ENCODE measurements around the gene PLCB2.

Gene PLCB2

DNA sequence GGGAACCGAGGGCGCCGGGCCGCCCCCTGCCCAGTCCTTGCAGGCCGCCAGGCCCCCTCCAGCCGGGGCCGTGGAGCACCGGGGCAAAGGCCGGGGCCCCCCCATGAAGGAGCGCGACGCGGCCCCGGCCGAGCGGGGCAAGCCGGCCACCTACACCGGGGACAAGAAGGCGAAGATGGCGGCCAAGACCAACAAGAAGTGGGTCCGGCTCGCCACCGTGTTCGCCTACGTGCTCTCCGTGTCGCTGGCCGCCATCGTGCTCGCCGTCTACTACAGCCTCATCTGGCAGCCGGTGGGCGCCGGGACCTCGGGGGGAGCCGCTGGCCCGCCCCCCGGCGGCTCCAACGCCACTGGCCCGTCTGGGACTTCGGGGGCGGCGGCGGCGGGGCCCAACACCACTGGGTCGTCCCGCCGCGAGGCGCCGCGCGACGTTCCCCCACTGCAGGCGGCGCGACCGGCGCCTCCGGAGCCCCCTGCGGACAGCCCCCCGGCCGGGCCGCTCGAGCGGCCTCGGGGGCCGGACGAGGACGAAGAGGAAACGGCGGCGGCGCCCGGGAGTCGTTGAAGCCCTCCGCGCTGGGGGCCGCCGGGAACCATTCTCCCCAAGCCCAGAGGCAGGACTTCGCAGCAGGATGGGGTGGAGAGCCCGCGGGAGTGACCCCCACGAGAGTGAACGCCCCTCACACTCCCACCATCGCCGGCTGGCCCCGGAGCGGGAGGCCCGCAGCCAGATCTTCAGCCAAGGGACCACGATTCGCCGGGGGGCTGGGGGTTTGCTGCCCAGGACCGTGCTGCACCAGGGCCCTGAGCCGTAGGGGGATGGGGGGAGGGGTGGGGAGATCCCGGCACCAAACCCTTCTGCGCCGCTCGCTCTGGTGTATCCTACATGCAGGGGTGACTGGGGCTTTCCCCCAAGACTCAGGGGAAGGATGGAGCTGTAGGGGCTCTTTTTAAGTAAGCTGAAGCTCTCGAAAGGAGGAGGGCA lies 16.5 kb upstream of the PLCB2 start:
- no peak for DNase-seq

DNA sequence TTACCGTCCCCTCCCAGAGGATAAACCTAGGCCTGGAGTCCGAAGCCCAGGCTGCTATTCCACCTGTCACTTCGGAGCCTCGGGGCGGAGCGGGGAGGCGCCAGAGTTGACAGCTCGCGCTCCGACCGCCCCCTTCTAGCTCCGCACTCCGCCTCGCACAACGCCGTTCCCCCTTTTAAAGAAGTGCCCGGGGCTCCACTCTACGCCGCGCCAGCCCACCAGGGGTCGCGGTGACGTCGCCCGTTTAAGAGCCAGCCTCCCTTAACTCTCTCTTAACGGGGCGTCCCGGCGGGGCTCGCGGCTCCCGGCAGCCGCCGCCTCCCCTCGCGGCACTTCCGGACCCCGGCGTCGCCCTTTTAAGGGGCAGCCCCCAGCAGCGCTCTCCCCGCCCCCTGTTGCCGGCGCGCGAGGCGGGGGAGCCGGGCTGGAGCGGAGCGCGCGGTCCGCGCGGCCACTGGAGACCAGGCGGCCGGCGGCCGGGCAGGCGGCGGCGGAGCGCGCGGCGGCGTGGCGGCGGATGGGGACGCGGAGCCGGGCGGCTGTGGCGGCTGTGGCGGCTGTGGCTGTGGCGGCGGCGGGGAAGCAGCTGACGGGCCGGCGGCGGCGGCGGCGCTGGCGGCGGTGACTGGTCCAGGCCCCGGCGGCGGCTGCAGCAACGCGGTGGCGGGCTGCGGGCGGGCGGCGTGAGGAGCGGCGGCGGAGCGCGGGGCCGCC lies 15.7 kb upstream of the PLCB2 start, which contains the start of gene INAFM2:
TSS of gene INAFM2 (plus strand) at position 454 of the 714 bp plus-strand sequence. CDS start 364 bp downstream, outside the sequence.
- peak; percentile 96 for DNase-seq

DNA sequence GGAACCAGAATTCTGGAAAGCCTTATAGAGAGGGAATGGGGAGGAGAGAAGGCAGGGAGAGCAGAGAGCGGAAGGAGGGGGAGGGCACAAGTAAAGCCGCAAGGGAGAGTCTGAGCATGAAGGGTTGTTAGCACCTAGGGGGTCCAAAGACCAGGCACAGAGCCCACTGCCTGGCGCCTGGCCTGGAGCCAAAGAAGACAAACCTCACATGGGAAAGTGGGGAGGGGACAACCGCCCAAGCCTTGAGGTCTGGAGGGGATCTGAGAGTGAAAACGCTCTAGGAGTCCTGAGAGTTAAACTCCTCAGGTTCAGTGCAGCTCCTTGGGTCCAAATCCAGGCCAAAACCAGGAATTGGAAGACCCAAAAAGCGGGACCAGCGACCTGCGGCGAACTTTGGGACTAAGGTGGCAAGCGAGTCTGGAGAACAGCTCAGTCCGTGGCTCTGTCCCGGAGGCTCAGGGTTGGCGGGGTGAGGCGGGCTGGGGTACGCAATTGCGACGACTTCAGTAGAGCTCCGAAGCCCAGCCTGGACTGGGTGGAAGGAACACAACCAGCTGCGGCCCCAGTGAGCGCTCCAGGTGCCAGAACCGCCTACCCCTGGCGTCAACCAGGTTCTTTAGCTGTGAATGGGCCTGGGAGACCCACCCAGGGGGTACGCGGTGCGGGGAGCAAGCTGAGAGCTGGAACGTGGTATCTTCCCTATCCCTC lies 14.9 kb upstream of the PLCB2 start:
- DNase-seq, result no peak

DNA sequence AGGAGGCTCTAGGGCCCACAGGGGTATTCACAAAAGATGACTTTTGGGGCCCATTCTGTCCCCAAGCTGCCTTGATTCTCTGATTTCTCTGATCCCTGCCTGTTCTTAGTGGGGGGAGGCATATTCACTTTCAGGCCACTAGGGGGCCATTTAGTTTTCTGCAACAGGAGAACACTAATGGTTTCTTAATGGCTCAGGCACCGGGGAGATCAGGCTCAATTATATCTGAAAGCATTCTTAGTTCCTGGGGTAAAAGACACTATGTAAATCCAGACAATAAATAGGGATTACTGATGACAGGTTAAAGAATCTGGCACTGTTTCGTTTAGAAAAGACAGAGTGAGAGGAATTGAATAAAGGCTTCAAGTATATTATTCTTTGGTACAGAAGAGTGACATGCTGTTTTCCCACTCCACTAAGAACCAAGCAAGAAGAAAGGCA lies 13.2 kb upstream of the PLCB2 start:
- peak; percentile 66 for DNase-seq

DNA sequence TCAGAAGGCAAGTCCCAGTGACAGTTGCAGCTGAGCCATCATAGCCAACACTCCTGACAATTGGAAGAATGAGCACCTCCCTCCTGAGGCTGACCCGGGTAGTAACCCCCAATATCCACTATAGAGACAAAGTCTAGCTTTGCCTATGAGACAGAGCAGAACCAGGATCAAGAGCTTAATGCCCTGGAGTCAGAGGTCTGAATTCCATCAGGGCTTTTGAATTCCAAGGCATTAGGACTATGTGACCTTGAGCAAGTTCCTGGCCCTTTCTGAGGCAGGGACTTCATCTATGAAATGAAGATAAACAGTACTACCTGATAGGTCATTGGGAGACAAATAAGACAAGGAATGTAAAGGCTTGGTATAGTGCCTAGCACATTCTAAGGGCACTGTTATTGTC lies 12.7 kb upstream of the PLCB2 start:
- no peak for DNase-seq

DNA sequence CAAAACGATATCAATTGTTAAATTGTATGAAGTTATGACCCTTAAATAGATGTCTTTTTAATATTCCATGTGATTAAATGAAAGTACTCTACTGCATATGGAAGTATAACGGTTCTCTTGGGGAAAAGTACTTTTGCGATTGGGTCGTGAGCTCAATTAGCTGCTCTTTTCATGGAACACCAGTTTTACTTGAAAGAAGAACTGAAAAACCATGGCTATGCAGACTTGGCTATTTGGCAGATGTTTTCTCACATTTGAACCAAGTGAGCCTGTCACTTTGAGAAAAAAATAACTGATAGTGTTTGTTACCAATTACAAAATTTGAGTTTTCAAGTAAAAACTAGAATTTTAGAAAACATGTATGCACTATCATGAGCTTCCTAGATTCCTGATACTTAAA lies 9.8 kb upstream of the PLCB2 start:
- DNase-seq, result no peak

DNA sequence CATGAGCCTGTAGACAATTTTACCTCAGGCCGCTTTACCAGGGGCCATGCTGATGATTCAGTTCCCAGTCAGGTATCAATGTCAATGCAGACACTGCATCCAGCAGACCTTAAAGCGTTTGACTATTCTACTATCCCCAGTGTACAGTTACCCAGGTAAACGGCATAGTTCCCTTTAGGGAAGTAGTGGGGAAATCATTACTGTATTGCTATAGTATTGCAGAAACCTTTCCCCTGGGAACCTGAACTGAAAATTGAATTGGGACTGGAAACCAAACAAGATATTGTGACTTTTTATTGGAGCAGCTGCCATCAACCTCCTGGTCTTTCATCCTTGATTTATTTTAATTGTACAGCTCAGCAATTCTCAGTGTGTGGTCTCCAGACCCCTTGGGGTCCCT lies 9.2 kb upstream of the PLCB2 start:
- DNase-seq, result no peak

DNA sequence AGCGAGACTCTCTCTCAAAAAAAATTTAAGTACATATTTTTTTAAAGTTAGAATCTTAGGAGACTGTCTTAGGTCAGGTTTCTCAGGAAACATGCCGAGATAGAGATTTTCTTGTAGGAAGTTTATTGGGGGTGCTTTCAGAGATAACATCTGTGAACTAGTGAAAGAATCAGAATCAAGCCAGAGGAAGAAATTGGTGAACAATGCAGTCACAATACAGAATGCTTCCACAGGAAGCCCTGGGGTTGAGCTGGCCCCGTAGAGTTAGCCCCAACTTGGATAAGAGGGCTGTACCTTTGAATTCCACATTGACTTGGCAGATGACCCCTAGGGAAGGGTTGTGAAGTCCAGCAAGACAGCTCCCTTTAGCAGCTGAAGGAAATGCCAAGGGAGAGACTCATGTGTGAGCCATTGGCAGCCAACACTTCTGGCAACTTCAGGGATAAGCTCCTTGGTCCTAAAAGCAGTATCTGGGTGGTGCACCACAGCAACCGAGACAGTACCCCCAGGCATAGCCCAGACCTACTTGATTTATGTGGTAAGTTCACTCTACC lies 7.1 kb upstream of the PLCB2 start:
- peak; percentile 83 for DNase-seq

DNA sequence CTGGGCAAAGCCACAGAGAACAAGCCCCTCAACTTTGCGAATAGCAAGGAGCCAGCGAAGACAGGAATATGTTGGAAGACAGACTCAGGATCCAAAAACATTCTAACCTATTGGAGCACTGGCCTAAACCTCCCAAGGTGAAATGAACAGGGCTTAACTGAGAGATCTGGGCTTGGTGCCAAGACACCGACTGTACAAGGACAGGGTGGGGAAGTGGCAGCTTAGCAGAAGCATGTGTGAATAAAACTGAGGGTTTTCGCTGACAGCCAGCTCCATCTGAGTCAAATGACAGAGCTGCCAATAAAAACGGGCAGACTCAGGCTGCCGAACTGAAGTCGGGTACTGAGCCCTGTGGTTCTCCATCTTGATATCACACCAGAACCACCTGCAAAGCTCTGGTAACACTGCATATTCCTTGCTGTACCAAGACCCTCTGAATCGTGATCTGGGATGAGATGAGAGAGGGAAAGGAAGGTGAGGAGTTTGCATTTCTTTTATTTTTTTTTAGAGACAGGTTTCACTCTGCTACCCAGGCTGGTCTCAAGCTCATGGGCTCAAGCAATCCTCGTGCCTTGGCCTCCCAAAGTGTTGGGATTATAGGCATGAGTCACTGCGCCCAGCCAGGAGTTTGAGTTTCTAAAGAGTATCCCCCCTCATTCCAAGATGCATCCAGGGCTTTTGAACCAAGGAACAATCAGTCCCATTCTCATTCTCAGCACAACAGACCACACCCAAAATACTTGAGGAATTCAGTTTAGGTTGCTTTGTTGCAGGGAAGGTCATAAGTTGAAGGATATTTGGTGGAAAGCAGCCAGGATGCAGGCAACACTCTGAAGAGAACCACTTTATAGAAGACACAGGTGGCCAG lies 6.0 kb upstream of the PLCB2 start:
- peak; percentile 35 for DNase-seq

DNA sequence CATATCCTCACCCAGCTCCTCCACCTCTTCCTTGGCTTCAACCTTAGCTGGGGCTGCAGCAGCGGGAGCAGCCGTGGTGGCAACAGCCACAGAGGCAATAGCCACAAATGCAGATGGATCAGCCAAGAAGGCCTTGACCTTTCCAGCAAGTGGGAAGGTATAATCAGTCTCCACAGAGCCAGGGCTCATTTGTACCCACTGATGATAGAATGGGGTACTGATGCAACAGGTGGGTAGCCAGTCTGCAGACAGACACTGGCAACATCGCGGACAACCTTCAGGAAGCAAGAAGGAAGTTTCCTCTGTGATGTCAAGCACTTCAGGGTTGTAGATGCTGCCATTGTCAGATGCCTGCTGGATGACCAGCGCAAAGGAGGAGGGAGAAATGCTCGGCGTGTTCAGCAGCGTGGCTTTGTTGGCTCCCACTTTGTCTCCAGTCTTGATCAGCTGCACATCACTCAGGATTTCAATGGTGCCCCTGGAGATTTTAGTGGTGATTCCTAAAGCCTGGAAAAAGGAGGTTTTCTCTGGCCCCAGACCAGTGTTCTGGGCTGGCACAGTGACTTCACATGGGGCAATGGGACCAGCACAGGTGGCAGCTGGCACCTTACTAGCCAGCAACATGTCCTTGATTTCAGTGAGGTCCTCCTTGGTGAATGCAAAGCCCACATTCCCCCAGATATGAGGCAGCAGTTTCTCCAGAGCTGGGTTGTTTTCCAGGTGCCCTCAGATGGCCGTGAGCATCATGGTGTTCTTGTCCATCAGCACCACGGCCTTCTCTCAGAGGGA lies 4.8 kb upstream of the PLCB2 start:
- no peak for DNase-seq

DNA sequence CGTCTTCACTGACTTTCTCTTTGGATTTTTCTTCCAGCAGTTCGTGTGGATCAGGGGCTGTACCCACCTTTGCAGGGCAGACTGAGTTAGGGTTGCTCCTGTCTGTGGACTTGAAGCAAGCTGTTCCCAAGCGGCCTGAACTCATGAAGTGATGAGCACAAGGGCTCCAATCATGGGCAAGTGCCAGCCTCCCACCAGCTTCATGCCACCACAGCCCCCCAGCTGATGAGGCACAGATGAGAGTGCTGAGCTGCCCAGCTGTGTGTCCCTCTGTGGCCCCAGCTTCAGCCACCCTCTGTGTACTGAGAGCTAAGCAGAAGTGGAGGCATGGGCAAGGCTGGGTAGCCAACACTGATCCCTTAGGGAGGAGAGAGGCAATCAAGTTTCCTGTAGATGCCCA lies 3.3 kb upstream of the PLCB2 start:
- no peak for DNase-seq

DNA sequence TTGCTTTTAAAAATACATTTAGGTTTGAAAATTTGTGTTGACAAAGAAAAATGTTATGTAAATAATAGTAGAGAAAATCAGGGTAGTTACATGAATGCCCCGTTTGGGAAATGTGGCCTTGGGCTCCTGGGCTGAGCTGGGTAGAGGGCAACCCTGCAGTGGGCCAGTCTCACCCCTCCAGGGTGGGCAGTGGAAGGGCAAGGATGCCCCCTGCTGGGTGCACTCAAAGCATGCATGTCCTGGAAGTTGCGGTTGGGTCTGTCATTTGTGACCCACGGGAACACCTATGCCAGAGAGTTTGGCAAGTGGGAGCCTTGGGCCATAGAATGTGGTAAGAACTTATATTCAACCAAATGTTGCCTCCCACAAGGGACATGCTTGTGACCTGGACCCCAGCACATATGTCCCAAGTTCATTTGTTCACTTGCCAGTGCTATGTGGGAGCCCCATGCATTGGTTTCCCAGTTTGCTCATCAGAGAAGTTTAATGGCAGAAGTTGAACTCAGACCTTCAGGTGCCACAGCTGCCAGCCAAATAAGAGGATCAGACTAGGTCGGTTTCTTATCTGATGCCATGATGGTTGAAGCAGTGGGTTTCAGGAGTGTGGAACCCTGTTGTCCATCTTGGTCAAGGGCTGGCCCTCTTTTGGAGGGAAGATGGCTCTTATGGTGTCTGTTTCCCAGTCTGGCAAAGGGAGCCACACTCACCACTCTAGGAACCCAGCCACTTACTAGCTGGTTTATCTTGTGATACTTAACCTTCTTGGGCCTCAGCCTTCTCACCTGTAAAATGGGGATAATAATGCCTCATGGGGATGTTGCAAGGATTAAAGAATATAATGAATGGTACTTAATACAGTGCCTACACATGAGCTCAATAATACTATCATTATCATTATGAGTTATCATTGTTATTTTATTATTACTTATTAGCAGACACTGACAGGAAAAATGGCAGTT lies 2.5 kb upstream of the PLCB2 start:
- DNase-seq, result peak; percentile 32

DNA sequence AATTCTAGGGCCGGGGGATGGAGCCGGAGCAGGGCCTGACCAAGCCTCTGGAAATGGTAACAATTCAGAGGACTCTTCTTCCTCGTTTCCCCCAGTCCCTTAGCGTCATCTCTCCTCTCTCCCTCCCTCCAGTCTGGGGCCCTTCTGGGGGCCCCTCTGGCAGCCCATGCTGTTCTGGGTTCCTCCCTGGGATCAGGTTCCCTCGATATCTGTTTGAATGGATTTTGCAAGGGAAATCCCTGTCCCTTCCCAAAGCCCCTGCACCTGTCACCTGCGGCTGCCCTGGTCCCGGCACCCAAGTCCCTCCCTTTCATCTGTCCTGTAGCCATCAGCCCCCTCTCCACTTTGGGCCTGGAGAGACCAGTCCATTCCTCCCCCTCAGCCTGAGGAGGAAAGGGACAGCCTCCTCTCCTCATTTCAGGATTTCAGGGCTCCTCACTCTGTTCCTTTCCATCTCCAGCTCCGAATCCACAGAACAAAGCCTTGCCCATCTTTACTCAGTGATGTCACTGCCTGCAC lies 1.7 kb upstream of the PLCB2 start:
- no peak for DNase-seq

DNA sequence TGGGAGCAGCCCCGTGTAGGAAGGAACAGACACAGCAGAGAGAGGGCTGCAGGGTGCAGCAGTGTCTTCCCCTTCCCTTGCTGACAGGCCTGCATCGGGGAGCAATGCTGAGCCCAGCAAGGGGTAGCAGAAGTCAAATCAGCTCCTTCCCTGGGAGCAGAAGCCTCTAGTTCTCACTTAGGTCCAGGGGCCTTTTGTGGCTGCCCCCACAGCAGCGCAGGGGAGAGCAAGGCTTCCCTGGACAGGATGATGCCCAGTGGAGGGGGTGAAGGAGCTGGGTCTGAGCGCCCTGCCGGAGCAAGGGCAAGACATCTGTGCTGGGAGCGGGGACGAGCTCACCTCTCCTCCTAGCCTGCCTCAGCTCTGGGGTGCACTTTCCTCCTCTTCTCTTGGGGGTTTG lies 827 bp downstream of the PLCB2 start:
- no peak for DNase-seq

DNA sequence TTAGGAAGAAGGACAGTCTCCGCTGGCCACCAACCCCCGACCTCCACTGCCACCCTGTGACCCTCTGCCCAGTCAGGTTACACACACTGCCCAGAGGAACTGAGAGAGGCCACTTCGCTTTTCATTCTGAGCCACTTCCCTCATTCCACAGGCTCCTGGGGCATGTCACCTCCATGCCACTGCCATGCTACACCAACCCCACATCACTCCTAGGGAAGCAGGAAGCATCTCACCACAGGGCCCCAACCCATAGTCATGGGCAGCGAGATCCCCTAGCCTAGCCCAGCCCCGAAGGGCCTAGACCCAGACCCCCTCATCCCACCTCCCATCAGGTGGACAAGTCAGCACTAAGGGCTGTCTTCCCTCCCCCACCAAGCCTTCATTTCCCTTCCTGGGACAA lies 1.4 kb downstream of the PLCB2 start:
- no peak for DNase-seq

DNA sequence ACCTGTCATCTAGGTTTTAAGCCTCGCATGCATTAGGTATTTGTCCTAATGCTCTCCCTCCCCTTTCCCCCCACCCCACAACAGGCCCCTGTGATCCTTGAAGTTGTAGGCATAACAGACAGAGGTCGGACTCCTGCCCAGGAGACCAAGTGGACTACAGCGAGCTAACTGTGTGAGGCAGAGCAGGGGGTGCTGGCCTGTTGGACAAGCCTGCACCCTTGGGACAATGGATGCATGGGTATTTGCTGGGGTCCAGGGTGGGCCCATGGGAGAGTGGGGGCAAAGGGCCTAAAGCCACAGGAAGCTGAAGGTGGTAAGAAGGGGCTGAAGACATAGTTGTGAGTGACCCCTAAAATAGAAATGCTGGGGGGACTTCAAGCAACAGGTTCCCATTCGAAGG lies 2.5 kb downstream of the PLCB2 start:
- no peak for DNase-seq

DNA sequence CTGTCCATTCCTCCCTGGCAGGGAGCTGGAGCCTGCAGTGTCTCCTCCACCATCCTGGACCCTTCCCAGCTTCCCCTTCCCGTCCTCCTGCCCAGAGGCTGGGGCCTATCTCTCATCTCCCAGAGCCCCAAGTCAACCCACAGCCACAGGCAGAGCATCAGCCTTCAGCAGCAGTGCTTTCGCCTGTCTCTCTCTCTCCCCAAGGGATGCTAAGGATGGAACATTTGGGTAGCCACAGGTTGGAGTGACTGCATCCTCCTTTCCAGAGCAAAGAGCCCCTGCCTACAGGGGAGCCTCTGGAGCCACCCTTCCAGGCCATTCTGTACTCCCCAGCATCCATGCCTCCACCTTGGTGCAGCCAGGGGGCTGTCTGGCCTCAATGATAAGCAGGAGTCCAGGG lies 4.2 kb downstream of the PLCB2 start:
- no peak for DNase-seq

DNA sequence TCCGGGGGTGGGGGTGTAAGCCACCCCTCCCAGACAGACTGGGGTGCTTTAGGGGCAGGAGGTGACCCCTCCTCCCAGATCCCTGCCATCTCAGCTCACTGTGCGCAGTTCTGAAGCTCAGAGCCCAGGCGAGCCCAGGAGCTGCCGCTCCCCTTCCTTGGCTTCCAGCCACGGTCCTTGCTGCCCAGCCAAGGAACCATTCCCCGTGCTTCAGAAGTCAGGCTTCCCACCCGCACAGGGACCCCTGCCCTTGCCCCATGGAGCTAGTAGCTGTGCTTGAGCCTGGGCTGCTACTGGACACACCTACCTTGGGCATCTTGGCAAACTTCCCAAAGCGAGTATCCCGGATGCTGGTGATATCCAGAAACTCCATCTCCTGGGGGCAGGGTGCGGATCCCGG lies 4.8 kb downstream of the PLCB2 start:
- DNase-seq, result no peak

DNA sequence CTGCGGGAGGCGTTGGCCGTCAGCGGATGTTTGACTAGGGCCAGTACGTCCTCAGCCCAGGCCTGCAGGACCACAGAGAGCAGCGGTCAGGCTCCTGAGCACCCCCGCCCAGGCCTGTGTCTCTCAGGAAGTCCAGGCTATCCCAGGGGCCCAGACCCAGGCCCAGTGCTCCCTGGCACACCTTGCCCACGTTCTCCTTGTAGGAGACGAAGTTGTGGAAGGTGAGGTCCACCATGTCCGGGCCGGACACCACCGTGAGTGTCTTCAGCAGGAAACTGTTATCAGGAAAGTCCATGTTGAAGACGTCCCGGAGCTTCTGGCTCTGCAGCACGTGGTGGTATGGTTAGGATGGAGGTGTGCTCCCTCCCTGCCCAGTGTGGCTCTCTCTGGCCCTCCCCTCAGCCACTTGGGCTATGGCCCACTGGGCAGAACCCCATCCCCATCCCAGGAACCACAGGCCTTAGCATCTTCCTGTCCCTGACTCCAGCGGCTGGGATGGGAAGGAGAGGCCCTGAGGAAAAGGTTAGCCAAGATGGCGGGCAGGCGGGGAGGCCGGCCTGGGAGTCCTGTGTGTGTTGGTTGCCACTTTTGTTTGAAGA lies 5.3 kb downstream of the PLCB2 start:
- no peak for DNase-seq

Data from EL (cell line).